Prostate gland (tissue), 2 donors: ENCODE results near the gene CACNA1S. TPM values are rescaled to one million over a fixed set of nuclear protein-coding genes. Genes with fewer than 3 reads are reported as not detected.

Experiments
- DNase-seq: peaks from one replicate; pipeline ENCODE4 v3.0.0-alpha.2; 2019; ENCODE audit warnings: low spot score
- H3K27ac ChIP-seq, 2 donors: fragments of 200-600 bp; sonication (generic); 2 replicates each; pipeline ENCODE4 v1.5.1; 2017 to 2019
- H3K27me3 ChIP-seq: fragments of 200-600 bp; sonication (generic); replicated peaks from 2 replicates; pipeline ENCODE4 v1.5.1; 2019; ENCODE audit not compliant: insufficient read depth
- H3K36me3 ChIP-seq, 2 donors: fragments of 200-600 bp; sonication (generic); 1 replicate in 1 of 2; 2 replicates in 1 of 2; pipeline versions ENCODE4 v1.5.1 to v1.8.1; 2017 to 2019
- H3K4me1 ChIP-seq: fragments of 200-600 bp; sonication (generic); replicated peaks from 2 replicates; pipeline ENCODE4 v1.5.1; 2019
- H3K4me3 ChIP-seq, 2 donors: fragments of 200-600 bp; sonication (generic); 2 replicates each; pipeline ENCODE4 v1.5.1; 2017 to 2019
- H3K9me3 ChIP-seq: fragments of 200-600 bp; sonication (generic); 2 replicates; pipeline ENCODE4 v1.5.1; 2017
- CTCF ChIP-seq, 4 experiments: fragments of 200-600 bp in 2 of 4; fragments of 450-650 bp in 2 of 4; sonication (generic) in 2 of 4; IDR thresholded peaks; 1 replicate in 3 of 4; 2 replicates in 1 of 4; pipeline ENCODE4 v1.5.1; 2016 to 2019; ENCODE audit warnings: antibody characterized with exemption in 4 of 4, mild to moderate bottlenecking in 2 of 4, moderate library complexity in 2 of 4
- POLR2A ChIP-seq: fragments of 450-650 bp; IDR thresholded peaks from one replicate; pipeline ENCODE4 v1.6.1; 2016; ENCODE audit warnings: antibody characterized with exemption, mild to moderate bottlenecking
- POLR2AphosphoS5 ChIP-seq: sonication (generic); formaldehyde crosslinking; IDR thresholded peaks from one replicate; pipeline ENCODE4 v1.6.1; 2017; ENCODE audit warnings: antibody characterized with exemption
- WGBS: methylation state at CpG from one replicate; pipeline ENCODE4 v1.1.5; 2018; 5-methylcytosine and 5-hydroxymethylcytosine counted together
- intact Hi-C: fragments of 100-400 bp; cut with DNase I; formaldehyde crosslinking; loops from one replicate; pipeline ENCODE4 v1.14.2; 2022
- total RNA-seq, 2 donors: library from RNA; depleted of rRNA; stranded (reverse); fragments of >200 nt; gene quantifications; one replicate each; pipeline ENCODE4 v1.1.0, GENCODE V29; 2016

CACNA1S gene
- total RNA-seq, 2 donors from 2014 or later: 0.55 TPM; not detected in 1

- Histone ChIP-seq H3K36me3 (no peaks in the 10 kb centered on the region), H3K4me1 (no peaks in the 10 kb centered on the region), H3K4me3 (no peak overlapping the region), H3K27me3 (no peaks in the 10 kb centered on the region), H3K9me3 (no peaks in the 10 kb centered on the region), H3K27ac (no peak overlapping the region)
- 45% methylated on average over 9 of the region's 10 CpGs for whole genome bisulfite sequencing
- no peak for TF ChIP-seq POLR2A
- no peak for DNase-seq
- intact Hi-C loops: no loop called here
These were observed 58.1 kb downstream of the CACNA1S start for GRCh38 chr1:201054091-201054543.

GRCh38 chr1:201053155-201053860, 58.9 kb downstream of the CACNA1S start:
- H3K4me1 ChIP-seq: no peaks in the 10 kb centered on the region
- WGBS: 93% methylated on average over 22 of the region's 22 CpGs
- intact Hi-C loops: no loop called here
- no peaks in the 10 kb centered on the region for H3K9me3 ChIP-seq
- H3K4me3 ChIP-seq: no peak overlapping the region
- DNase-seq: no peak
- H3K36me3 ChIP-seq: no peaks in the 10 kb centered on the region
- TF ChIP-seq CTCF (IDR thresholded peaks at IDR 0.05) (no peak), POLR2A (no peak), POLR2AphosphoS5 (no peak)
- no peak overlapping the region for H3K27ac ChIP-seq
- no peaks in the 10 kb centered on the region for H3K27me3 ChIP-seq

GRCh38 chr1:201051399-201051798, 60.8 kb downstream of the CACNA1S start:
- intact Hi-C loops: no loop called here
- no peaks in the 10 kb centered on the region for H3K4me1 ChIP-seq
- TF ChIP-seq CTCF (IDR thresholded peaks at IDR 0.05) (no peak), POLR2A (no peak), POLR2AphosphoS5 (no peak)
- H3K36me3 ChIP-seq: no peaks in the 10 kb centered on the region
- H3K4me3 ChIP-seq: no peak overlapping the region
- H3K27ac ChIP-seq: no peak overlapping the region
- H3K27me3 ChIP-seq: no peaks in the 10 kb centered on the region
- WGBS: 83% methylated on average over 2 of the region's 2 CpGs
- H3K9me3 ChIP-seq: no peaks in the 10 kb centered on the region
- no peak for DNase-seq

GRCh38 chr1:201050515-201051277, 61.5 kb downstream of the CACNA1S start:
- intact Hi-C loops: no loop called here
- no peak overlapping the region for H3K27ac ChIP-seq
- H3K9me3 ChIP-seq: no peaks in the 10 kb centered on the region
- DNase-seq: no peak
- no peaks in the 10 kb centered on the region for H3K27me3 ChIP-seq
- no peaks in the 10 kb centered on the region for H3K36me3 ChIP-seq
- WGBS: 95% methylated on average over 5 of the region's 5 CpGs
- no peak overlapping the region for H3K4me3 ChIP-seq
- TF ChIP-seq POLR2A: no peak
- no peak for TF ChIP-seq CTCF (IDR thresholded peaks at IDR 0.05)
- TF ChIP-seq POLR2AphosphoS5: no peak
- H3K4me1 ChIP-seq: no peaks in the 10 kb centered on the region

- no peaks in the 10 kb centered on the region for H3K36me3 ChIP-seq
- no peak overlapping the region for H3K4me3 ChIP-seq
- WGBS: 87% methylated on average over 5 of the region's 5 CpGs
- no peaks in the 10 kb centered on the region for H3K27me3 ChIP-seq
- H3K9me3 ChIP-seq: no peaks in the 10 kb centered on the region
- no peak overlapping the region for H3K27ac ChIP-seq
- TF ChIP-seq CTCF (IDR thresholded peaks at IDR 0.05): no peak
- no peak for TF ChIP-seq POLR2AphosphoS5
- no peak for TF ChIP-seq POLR2A
- DNase-seq: no peak
- H3K4me1 ChIP-seq: no peaks in the 10 kb centered on the region
- intact Hi-C loops: no loop called here
These were observed 62.9 kb downstream of the CACNA1S start for GRCh38 chr1:201049248-201049831.
